HG03378 (cell line): Measurements from ENCODE around the gene XPO5.

Source experiments
- ATAC-seq: cut with Tn5 transposase; IDR thresholded peaks from one replicate; pipeline ENCODE4 v1.9.1; 2021; ENCODE audit warnings: mild to moderate bottlenecking, moderate library complexity; ENCODE audit not compliant: unreplicated experiment

XPO5 gene

GRCh38 chr6:43517505-43518357 is 58.1 kb downstream of the XPO5 start:
- ATAC-seq = no peak

GRCh38 chr6:43516697-43517504 is 58.9 kb downstream of the XPO5 start, which contains the start of the genes POLR1C and YIPF3:
Gene POLR1C, plus strand, starts transcription at chr6:43517089. Its CDS starts 21 bp downstream, at chr6:43517110.
Gene YIPF3, minus strand, starts transcription at chr6:43516926. Its CDS starts 119 bp downstream, at chr6:43516807.
- ATAC-seq = peak; percentile 69

DNA sequence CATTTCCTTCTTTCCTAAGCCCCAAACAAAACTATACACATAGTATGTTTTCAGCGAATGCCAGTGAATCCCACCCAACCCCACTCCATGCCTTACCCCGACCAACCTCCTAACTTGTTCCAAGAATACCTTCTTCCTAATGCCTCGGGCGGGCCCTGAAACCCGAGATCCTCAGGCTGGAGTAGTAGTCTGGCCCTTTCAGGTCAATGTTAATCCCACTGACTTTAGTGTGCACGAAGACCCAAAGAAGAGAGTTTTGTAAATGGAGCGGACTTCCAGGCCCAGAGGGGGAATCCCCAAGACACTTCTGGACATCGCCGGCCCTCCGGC is 59.5 kb downstream of the XPO5 start:
- peak; percentile 5 for ATAC-seq

DNA sequence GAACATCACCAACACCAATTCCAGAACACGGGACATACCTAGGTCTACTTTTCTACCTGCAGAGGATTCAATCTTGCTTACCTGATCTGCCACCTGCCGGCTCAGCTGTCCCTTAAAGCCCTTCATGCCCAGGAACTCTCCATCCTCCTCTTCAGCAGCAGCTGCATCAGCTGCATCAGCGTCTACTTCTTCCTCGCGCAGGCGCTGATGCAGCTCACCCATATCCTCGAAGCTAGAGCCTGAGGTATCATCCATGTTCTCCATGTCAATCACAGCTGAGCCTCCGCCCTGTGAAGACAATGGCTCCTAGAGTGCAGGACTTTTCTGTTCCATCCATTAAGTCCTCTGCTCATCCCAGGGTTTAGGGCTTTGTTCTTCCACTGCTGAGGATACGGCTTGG is 60.0 kb downstream of the XPO5 start:
- ATAC-seq = no peak

DNA sequence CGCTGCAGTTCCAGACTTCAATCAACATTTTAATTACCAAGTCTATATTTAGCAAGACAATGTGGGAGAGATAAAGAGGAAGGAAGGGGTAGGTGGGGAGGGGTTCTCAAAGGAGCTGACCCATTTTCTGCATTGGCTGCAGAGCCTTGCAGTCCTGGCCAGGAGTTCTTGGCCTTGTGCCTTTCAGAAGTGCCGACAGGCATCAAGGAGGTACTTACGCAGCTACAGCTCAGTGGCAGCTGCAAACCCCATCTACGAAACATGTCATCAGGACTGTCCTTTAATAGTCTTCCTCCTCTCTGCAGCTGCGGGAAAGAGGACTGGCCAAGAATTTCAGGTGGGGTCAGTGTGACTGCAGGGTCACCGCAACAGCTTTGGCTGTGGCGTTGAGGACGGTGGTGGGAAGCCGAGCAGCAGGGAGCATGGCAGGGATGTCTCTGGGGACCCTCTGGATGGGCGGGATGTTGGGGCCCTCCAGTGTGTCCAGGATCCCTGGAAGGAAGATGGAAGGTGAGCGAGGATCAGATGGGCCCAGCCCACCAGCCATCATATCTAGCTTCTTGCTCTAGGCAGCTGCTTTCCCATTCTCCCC is 63.9 kb downstream of the XPO5 start:
- ATAC-seq = no peak

- no peak for ATAC-seq
Measured at GRCh38 chr6:43510827-43511163, 65.0 kb downstream of the XPO5 start.

- ATAC-seq = no peak
Measured at GRCh38 chr6:43509984-43510826, 65.6 kb downstream of the XPO5 start, which contains the start of gene LRRC73. Gene LRRC73, minus strand, starts transcription at chr6:43510346. Its CDS starts 561 bp downstream, at chr6:43509785.

GRCh38 chr6:43509142-43509983 is 66.5 kb downstream of the XPO5 start:
- no peak for ATAC-seq

DNA sequence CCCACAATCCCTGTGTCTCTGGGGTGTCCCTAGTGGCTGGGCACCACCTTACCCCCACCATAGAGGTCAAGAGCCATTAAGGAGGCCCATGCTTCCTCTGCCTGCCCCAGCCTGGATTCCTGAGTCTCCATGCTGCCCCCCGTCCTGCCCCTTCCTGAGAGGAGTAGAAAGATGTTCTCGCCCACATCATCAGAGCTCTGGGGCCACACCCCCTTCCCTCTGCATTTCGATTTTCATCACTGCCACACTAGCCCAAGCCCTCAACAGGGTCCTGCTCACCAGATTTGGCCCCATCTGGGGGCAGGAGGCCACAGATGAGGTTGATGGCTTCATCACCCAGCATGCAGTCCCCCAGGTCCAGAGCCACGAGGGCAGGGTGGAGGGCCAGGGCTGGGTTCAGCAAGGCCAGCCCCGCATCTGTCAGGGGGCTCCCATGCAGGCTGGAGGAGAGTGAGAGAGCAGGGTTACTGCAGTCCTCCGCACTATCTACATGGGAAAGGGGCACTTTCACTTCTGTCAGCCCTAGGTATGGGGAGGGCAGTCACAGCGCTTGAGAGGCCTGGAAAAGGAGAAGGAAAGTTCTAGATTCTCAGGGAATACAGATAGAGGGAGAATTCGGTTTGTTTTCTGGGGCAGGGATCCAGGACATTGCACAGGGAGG is 67.2 kb downstream of the XPO5 start:
- ATAC-seq = no peak

- peak; percentile 58 for ATAC-seq
Measured at GRCh38 chr6:43506667-43507471, 69.0 kb downstream of the XPO5 start.

- no peak for ATAC-seq
Measured at GRCh38 chr6:43506171-43506570, 69.7 kb downstream of the XPO5 start.

- ATAC-seq = no peak
Measured at GRCh38 chr6:43505718-43506117, 70.1 kb downstream of the XPO5 start.

DNA sequence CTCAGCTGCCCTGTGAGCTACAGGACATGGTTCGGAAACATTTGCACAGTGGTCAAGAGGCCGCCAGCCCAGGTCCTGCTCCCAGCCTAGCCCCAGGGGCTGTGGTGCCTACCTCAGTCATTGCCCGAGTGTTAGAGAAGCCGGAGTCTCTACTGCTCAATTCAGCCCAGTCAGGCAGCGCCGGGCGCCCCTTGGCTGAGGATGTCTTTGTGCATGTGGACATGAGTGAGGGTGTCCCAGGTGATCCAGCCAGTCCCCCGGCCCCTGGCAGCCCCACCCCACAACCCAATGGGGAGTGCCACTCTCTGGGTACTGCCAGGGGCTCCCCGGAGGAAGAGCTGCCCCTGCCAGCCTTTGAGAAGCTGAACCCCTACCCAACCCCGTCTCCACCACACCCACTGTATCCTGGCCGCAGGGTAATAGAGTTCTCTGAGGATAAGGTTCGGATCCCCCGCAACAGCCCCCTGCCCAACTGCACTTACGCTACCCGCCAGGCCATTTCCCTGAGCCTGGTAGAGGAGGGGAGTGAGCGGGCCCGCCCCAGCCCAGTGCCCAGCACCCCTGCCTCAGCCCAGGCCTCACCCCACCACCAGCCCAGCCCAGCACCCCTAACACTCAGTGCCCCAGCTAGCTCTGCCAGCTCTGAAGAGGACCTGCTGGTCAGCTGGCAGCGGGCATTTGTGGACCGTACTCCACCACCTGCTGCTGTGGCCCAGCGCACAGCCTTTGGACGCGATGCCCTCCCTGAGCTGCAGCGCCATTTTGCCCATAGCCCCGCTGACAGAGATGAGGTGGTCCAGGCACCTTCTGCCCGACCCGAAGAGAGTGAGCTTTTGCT is 70.9 kb downstream of the XPO5 start:
- ATAC-seq = no peak

DNA sequence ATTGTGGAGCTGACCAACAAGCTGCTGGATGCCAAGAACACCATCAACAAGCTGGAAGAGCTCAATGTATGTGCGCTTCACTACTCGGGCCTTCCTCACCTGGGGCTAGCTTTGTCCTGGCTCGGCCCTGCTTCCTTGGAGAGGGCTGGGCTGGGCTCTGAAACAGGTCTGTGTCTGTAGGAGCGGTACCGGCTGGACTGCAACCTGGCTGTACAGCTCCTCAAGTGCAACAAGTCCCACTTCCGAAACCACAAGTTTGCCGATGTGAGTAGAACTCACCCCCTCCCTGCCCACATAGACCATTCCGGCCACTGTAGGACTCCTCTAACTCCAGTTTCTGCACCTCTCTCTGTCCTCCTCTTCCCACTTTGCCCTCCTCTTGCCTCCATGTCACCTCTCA is 72.4 kb downstream of the XPO5 start:
- ATAC-seq = no peak

DNA sequence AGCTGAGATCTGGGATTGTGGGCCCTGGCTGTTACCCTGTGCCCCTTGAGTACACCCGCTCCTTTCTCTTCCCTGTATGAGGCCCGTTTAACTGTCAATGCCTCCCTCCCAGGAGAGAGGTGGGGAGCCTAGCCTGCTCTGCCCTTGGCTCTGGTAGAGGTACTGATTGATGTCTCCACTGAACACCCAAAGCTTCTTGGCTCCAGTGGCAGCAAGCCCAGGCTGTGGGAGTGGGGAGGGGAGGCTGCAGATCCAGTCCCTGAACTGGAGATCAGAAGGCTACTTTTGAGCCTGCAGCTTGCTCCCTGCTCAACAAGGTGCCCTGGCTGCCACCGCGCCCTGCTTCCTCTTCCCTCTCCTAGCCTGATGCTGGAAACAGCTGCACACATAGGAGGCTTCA is 73.2 kb downstream of the XPO5 start:
- ATAC-seq = no peak

DNA sequence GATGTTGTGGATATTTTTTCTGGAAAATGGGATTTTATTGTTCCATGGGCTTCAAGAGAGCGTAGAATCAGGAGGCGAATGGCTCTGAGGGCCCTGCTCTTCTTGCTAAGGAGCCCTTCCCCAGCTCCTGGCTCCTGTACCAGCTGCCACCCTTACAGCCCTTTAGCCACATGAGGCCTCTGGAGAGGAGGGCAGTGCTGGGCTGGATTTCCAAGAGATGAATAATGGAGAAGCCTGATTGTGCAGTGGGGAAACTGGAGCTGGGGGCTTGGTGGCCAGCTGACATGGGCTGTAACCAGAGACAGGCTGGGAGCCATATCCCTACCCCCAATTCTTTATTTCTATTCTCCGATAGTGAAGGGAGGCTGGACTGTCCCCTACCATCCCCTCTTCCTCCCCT is 74.9 kb downstream of the XPO5 start:
- no peak for ATAC-seq

DNA sequence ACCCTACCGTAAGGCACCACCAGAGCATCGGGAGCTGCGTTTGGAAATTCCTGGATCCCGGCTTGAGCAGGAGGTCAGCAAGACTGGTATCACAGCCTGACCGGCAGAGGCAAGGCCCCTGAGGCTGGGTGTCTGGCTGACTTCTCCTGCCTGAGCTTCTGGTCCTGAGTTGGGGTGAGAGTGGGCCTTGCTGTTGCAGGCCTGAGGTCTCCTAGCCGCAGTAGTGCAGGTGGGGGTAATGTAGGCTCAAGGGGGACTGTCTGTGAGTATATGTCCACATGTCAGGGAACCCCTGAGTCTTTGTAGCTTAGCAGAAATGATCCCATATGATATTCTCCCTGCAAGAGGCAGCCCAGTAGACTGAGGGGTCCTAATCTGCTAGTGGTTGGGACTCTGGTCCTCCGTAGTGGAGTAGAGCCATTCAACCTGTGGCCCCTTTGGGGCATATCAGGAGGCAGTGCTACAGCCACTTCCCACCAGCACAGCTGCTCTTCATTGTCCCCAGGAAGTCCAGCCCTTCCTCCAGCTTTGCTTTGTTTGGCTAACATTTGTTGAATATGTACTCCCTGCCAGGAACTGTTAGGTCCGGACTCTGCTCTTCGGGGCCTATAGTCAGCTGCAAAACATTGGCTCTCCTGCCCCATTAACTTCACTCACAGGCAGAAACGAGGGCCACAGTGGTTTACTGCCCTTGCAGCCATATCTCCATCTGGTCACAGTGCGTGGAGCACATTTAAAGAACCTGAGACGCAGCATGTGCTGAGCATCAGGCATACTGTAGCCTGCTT is 76.6 kb downstream of the XPO5 start:
- ATAC-seq = no peak
